Measurements from ENCODE around the gene ABCG5.

ABCG5 gene

GRCh38 chr2:43885132-43885632 is 46.5 kb upstream of the ABCG5 start:
- no peaks in the 10 kb centered on the region for H3K4me1 ChIP-seq (ENCODE audit: control insufficient read depth, insufficient read depth, low read length)
- no peaks in the 10 kb centered on the region for H3K9me3 ChIP-seq (ENCODE audit: control insufficient read depth, insufficient read depth, low read depth, low read length)
- TF ChIP-seq ZNF48 (tag by site-specific recombination; IDR thresholded peaks at IDR 0.05) = no peak
- no peak for TF ChIP-seq ZFP3 (tag by site-specific recombination; IDR thresholded peaks at IDR 0.05; ENCODE audit: low read depth)
- TF ChIP-seq ZNF488 (tag by site-specific recombination; IDR thresholded peaks at IDR 0.05) = no peak
- no peak for TF ChIP-seq ZNF362 (tag by site-specific recombination; IDR thresholded peaks at IDR 0.05)
- no peak for TF ChIP-seq ZNF600 (tag by site-specific recombination; IDR thresholded peaks at IDR 0.05)
- TF ChIP-seq FEZF1 (tag by site-specific recombination; IDR thresholded peaks at IDR 0.05) = no peak
- no peak for TF ChIP-seq ZNF837 (tag by site-specific recombination; IDR thresholded peaks at IDR 0.05)
- no peak for TF ChIP-seq ZNF629 (tag by site-specific recombination; IDR thresholded peaks at IDR 0.05)
- no peak for TF ChIP-seq ZNF175 (tag by site-specific recombination; IDR thresholded peaks at IDR 0.05)
- TF ChIP-seq OVOL3 (tag by site-specific recombination; IDR thresholded peaks at IDR 0.05) = no peak
- peaks cover 24 to 46% of the 10 kb centered on the region in 2 experiments for H3K36me3 ChIP-seq (ENCODE audit: control insufficient read depth in 2 of 2, insufficient read depth in 1 of 2, low read length in 2 of 2)
- H3K4me3 ChIP-seq (ENCODE audit: low read depth, low read length) = no peak overlapping the region
- H3K27ac ChIP-seq (ENCODE audit: extremely low read depth, low read depth, low read length) = no peak overlapping the region
- ChIA-PET POLR2A (no interaction called here), CTCF (interaction anchor here (2.0 kb wide), 1 partner anchor 7 kb away, joined by 9 read pairs; no protein-coding TSS in a partner anchor)

GRCh38 chr2:43884689-43885088 is 46.0 kb upstream of the ABCG5 start:
- Histone ChIP-seq H3K27ac (ENCODE audit: extremely low read depth, low read depth, low read length) (no peak overlapping the region), H3K36me3 (ENCODE audit: control insufficient read depth in 2 of 2, insufficient read depth in 1 of 2, low read length in 2 of 2) (peaks cover 20 to 41% of the 10 kb centered on the region in 2 experiments), H3K4me3 (ENCODE audit: low read depth, low read length) (no peak overlapping the region), H3K4me1 (ENCODE audit: control insufficient read depth, insufficient read depth, low read length) (no peaks in the 10 kb centered on the region), H3K9me3 (ENCODE audit: control insufficient read depth, insufficient read depth, low read depth, low read length) (no peaks in the 10 kb centered on the region)
- POLR2A ChIA-PET = no interaction called here
- CTCF ChIA-PET = interaction anchor here (0.6 kb wide), 1 partner anchor 90 kb away, joined by 3 read pairs; no protein-coding TSS in a partner anchor
- TF ChIP-seq ZNF544 (tag by site-specific recombination; IDR thresholded peaks at IDR 0.05) = no peak
- no peak for TF ChIP-seq ZSCAN23 (tag by site-specific recombination; IDR thresholded peaks at IDR 0.05)
- no peak for TF ChIP-seq ZNF791 (tag by site-specific recombination; IDR thresholded peaks at IDR 0.05)
- TF ChIP-seq TRIM28 (IDR thresholded peaks at IDR 0.05; ENCODE audit: borderline replicate concordance, low read length) = no peak
- TF ChIP-seq ZSCAN30 (tag by site-specific recombination; IDR thresholded peaks at IDR 0.05) = no peak
- TF ChIP-seq ZNF350 (tag by site-specific recombination; IDR thresholded peaks at IDR 0.05) = no peak
- TF ChIP-seq ZNF426 (tag by site-specific recombination; IDR thresholded peaks at IDR 0.05) = no peak
- TF ChIP-seq ZNF670 (tag by site-specific recombination; IDR thresholded peaks at IDR 0.05; ENCODE audit: low read depth) = no peak
- TF ChIP-seq GLI2 (tag by site-specific recombination; IDR thresholded peaks at IDR 0.05; ENCODE audit: borderline replicate concordance, low read depth) = no peak
- TF ChIP-seq ZNF169 (tag by site-specific recombination; IDR thresholded peaks at IDR 0.05) = no peak
- TF ChIP-seq ZNF48 (tag by site-specific recombination; IDR thresholded peaks at IDR 0.05) = no peak
- no peak for TF ChIP-seq PRDM4 (tag by site-specific recombination; IDR thresholded peaks at IDR 0.05)
- no peak for TF ChIP-seq ZNF114 (tag by site-specific recombination; IDR thresholded peaks at IDR 0.05)
- TF ChIP-seq MZF1 (tag by site-specific recombination; IDR thresholded peaks at IDR 0.05; ENCODE audit: borderline replicate concordance) = no peak
- no peak for TF ChIP-seq ZNF223 (tag by site-specific recombination; IDR thresholded peaks at IDR 0.05)
- no peak for TF ChIP-seq ZNF747 (tag by site-specific recombination; IDR thresholded peaks at IDR 0.05)
- TF ChIP-seq PATZ1 (tag by site-specific recombination; IDR thresholded peaks at IDR 0.05) = no peak
- TF ChIP-seq KLF16 (tag by site-specific recombination; IDR thresholded peaks at IDR 0.05) = no peak
- TF ChIP-seq ZNF660 (tag by site-specific recombination; IDR thresholded peaks at IDR 0.05) = no peak
